ENCODE results near the gene AP1G2. TPM values are rescaled to one million over a fixed set of nuclear protein-coding genes. Genes with fewer than 3 reads are reported as not detected.
"Not testable (repeated sequence)": the region's sequence is repeated elsewhere in the genome, so short reads cannot be mapped to it uniquely, and the experiment has no call there.

AP1G2 gene
- total RNA-seq, 1 experiment from 2014 or later = 83.3 TPM

DNA sequence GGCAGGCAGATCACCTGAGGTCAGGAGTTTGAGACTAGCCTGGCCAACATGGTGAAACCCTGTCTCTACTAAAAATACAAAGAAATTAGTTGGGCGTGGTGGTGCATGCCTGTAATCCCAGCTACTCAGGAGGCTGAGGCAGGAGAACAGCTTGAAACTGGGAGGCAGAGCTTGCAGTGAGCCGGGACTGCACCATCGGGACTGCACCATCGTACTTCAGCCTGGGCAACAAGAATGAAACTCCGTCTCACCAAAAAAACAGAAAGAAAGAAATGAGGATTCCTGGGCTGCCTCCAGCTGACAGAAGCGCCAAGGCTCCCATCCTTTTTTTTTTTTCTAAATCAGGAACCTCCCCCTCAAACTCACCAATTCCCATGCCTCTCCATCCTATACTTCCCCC lies 30.7 kb downstream of the AP1G2 start:
- H3K27me3 ChIP-seq (ENCODE audit: control insufficient read depth, insufficient read depth, low read length); DNase-seq: not testable (repeated sequence)
- 0 out of 2 replicates have a peak overlapping the region, but pooled peaks have one; percentile 6 for H3K4me3 ChIP-seq (ENCODE audit: insufficient read depth, low read depth, low read length)
- H3K36me3 ChIP-seq (replicated peaks; ENCODE audit: control insufficient read depth, insufficient read depth, low read length) = peaks cover 17% of the 10 kb centered on the region

- H3K4me3 ChIP-seq (ENCODE audit: insufficient read depth, low read depth, low read length) = no peak overlapping the region
- H3K36me3 ChIP-seq (replicated peaks; ENCODE audit: control insufficient read depth, insufficient read depth, low read length) = peaks cover 17% of the 10 kb centered on the region
- no peaks in the 10 kb centered on the region for H3K27me3 ChIP-seq (ENCODE audit: control insufficient read depth, insufficient read depth, low read length)
- no peak for DNase-seq
Measured at GRCh38 chr14:23536494-23536893, 31.1 kb downstream of the AP1G2 start.

- H3K27me3 ChIP-seq (ENCODE audit: control insufficient read depth, insufficient read depth, low read length) = no peaks in the 10 kb centered on the region
- DNase-seq = no peak
- no peak overlapping the region for H3K4me3 ChIP-seq (ENCODE audit: insufficient read depth, low read depth, low read length)
Measured at GRCh38 chr14:23535943-23536342, 31.6 kb downstream of the AP1G2 start.

GRCh38 chr14:23533652-23534435 lies 33.7 kb downstream of the AP1G2 start:
- Histone ChIP-seq H3K27me3 (ENCODE audit: control insufficient read depth, insufficient read depth, low read length) (no peaks in the 10 kb centered on the region), H3K4me3 (ENCODE audit: insufficient read depth, low read depth, low read length) (no peak overlapping the region), H3K36me3 (replicated peaks; ENCODE audit: control insufficient read depth, insufficient read depth, low read length) (peaks cover 29% of the 10 kb centered on the region)
- no peak for DNase-seq

More at GRCh38 chr14:23535943-23536342, 31.6 kb downstream of the AP1G2 start:
- peaks cover 17% of the 10 kb centered on the region for H3K36me3 ChIP-seq (replicated peaks; ENCODE audit: control insufficient read depth, insufficient read depth, low read length)

- Histone ChIP-seq H3K36me3 (replicated peaks; ENCODE audit: control insufficient read depth, insufficient read depth, low read length) (peaks cover 34% of the 10 kb centered on the region), H3K27me3 (ENCODE audit: control insufficient read depth, insufficient read depth, low read length) (no peaks in the 10 kb centered on the region), H3K4me3 (ENCODE audit: insufficient read depth, low read depth, low read length) (no peak overlapping the region)
- DNase-seq = no peak
Measured at GRCh38 chr14:23532658-23533057, 34.9 kb downstream of the AP1G2 start.

DNA sequence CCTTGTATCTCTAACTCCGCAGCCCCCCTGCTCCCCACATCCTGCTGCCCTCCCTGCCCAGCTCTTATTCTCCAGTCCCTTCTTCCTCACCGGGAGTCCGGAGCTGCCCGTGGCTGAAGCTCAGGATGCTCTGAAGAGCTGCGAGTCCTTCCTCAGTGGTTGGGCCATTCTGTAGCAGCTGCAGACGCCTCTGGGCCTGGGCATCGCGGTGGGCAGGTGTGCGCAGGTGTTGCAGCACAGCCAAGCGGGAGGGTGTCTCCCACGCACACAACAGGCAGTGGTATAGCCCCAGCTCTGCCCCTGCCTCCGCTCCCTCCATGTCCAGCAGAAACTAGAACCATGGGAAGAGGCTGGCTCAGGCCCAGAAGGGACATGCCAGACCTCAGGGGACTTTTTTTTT lies 36.2 kb downstream of the AP1G2 start:
- Histone ChIP-seq H3K4me3 (ENCODE audit: insufficient read depth, low read depth, low read length) (no peak overlapping the region), H3K36me3 (replicated peaks; ENCODE audit: control insufficient read depth, insufficient read depth, low read length) (peaks cover 45% of the 10 kb centered on the region), H3K27me3 (ENCODE audit: control insufficient read depth, insufficient read depth, low read length) (no peaks in the 10 kb centered on the region)
- DNase-seq = no peak

- Histone ChIP-seq H3K27me3 (ENCODE audit: control insufficient read depth, insufficient read depth, low read length) (no peaks in the 10 kb centered on the region), H3K4me3 (ENCODE audit: insufficient read depth, low read depth, low read length) (no peak overlapping the region), H3K36me3 (replicated peaks; ENCODE audit: control insufficient read depth, insufficient read depth, low read length) (peaks cover 51% of the 10 kb centered on the region)
- no peak for DNase-seq
Measured at GRCh38 chr14:23530375-23531055, 37.1 kb downstream of the AP1G2 start.

- no peak for DNase-seq
- H3K27me3 ChIP-seq (ENCODE audit: control insufficient read depth, insufficient read depth, low read length) = no peaks in the 10 kb centered on the region
Measured at GRCh38 chr14:23529016-23529415, 38.6 kb downstream of the AP1G2 start.

GRCh38 chr14:23528555-23528954 lies 39.0 kb downstream of the AP1G2 start:
- peak; percentile 79 for DNase-seq
- peaks cover 46% of the 10 kb centered on the region for H3K36me3 ChIP-seq (replicated peaks; ENCODE audit: control insufficient read depth, insufficient read depth, low read length)
- H3K4me3 ChIP-seq (ENCODE audit: insufficient read depth, low read depth, low read length) = no peak overlapping the region
- no peaks in the 10 kb centered on the region for H3K27me3 ChIP-seq (ENCODE audit: control insufficient read depth, insufficient read depth, low read length)

More at GRCh38 chr14:23529016-23529415, 38.6 kb downstream of the AP1G2 start:
- H3K4me3 ChIP-seq (ENCODE audit: insufficient read depth, low read depth, low read length) = no peak overlapping the region
- peaks cover 48% of the 10 kb centered on the region for H3K36me3 ChIP-seq (replicated peaks; ENCODE audit: control insufficient read depth, insufficient read depth, low read length)

- Histone ChIP-seq H3K4me3 (ENCODE audit: insufficient read depth, low read depth, low read length) (no peak overlapping the region), H3K27me3 (ENCODE audit: control insufficient read depth, insufficient read depth, low read length) (no peaks in the 10 kb centered on the region), H3K36me3 (replicated peaks; ENCODE audit: control insufficient read depth, insufficient read depth, low read length) (peaks cover 32% of the 10 kb centered on the region)
- peak; percentile 76 for DNase-seq
Measured at GRCh38 chr14:23525611-23526010, 42.0 kb downstream of the AP1G2 start.

- peaks cover 32% of the 10 kb centered on the region for H3K36me3 ChIP-seq (replicated peaks; ENCODE audit: control insufficient read depth, insufficient read depth, low read length)
- no peak for DNase-seq
- no peak overlapping the region for H3K4me3 ChIP-seq (ENCODE audit: insufficient read depth, low read depth, low read length)
- H3K27me3 ChIP-seq (ENCODE audit: control insufficient read depth, insufficient read depth, low read length) = no peaks in the 10 kb centered on the region
Measured at GRCh38 chr14:23524954-23525353, 42.6 kb downstream of the AP1G2 start.

DNA sequence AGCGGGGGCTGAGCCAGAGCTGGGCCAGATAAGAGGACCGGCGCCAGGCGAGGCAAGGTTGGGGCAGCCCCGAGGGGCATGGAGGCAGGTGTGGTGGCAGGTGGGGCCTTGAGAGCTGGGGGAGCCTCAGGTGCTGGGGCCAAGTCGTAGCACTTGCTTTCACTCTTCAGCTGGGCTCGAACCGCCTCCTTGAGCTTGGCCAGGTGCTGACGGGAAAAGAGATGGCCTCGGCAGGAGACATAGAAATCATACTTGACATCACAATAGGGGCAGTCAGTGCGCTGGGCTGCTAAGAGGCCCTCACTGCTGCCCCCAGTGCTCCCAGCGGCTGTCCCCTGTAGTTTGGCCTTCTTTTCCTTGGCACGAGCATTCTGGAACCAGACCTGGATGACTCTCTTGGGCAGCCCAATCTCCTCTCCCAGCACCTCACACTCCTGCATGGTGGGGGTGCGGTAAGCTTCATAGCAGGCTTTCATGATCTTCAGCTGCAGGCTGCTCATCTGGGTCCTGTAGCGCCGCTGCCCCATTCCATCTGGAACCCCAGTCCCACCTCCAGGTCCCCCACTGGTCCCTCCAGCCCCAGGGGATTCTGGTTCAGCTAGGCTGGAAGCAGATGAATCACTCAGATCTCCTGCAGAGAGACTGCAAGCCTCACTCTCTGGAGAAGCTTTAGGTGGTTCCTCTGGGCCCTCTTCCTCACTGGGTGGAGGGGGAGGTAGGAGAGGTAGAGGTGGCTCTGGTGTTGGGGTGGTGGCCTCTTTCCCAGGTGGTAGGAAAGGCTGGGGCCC lies 44.2 kb downstream of the AP1G2 start:
- Histone ChIP-seq H3K36me3 (replicated peaks; ENCODE audit: control insufficient read depth, insufficient read depth, low read length) (peaks cover 22% of the 10 kb centered on the region), H3K4me3 (ENCODE audit: insufficient read depth, low read depth, low read length) (no peak overlapping the region), H3K27me3 (ENCODE audit: control insufficient read depth, insufficient read depth, low read length) (no peaks in the 10 kb centered on the region)
- DNase-seq = no peak

GRCh38 chr14:23522643-23523198 lies 44.9 kb downstream of the AP1G2 start:
- no peak for DNase-seq
- no peaks in the 10 kb centered on the region for H3K27me3 ChIP-seq (ENCODE audit: control insufficient read depth, insufficient read depth, low read length)
- no peak overlapping the region for H3K4me3 ChIP-seq (ENCODE audit: insufficient read depth, low read depth, low read length)
- H3K36me3 ChIP-seq (replicated peaks; ENCODE audit: control insufficient read depth, insufficient read depth, low read length) = peaks cover 18% of the 10 kb centered on the region

Data from H7 (cell line).